Parathyroid adenoma (tissue), 2 donors: ENCODE results near the gene CDH10.

Source experiments
- H2AFZ ChIP-seq: fragments of 300-600 bp; sonication (generic); one replicate; pipeline ENCODE4 v1.7.0; 2017; ENCODE audit warnings: antibody characterized with exemption, mild to moderate bottlenecking
- H3K27ac ChIP-seq: fragments of 300-600 bp; sonication (generic); one replicate; pipeline ENCODE4 v1.7.0; 2017
- H3K27me3 ChIP-seq: fragments of 300-600 bp; sonication (generic); one replicate; pipeline ENCODE4 v1.7.0; 2017; ENCODE audit warnings: low read length; ENCODE audit not compliant: control insufficient read depth, insufficient read depth
- H3K36me3 ChIP-seq: fragments of 300-600 bp; sonication (generic); one replicate; pipeline ENCODE4 v1.7.0; 2017; ENCODE audit warnings: low read length; ENCODE audit not compliant: control insufficient read depth, insufficient read depth
- H3K4me1 ChIP-seq: fragments of 300-600 bp; sonication (generic); one replicate; pipeline ENCODE4 v1.7.0; 2017; ENCODE audit warnings: control low read depth
- H3K4me2 ChIP-seq: fragments of 300-600 bp; sonication (generic); one replicate; pipeline ENCODE4 v1.7.0; 2017; ENCODE audit warnings: low read length
- H3K4me3 ChIP-seq: fragments of 300-600 bp; sonication (generic); one replicate; pipeline ENCODE4 v1.7.0; 2017; ENCODE audit warnings: low read depth, low read length
- H3K79me2 ChIP-seq: fragments of 300-600 bp; sonication (generic); one replicate; pipeline ENCODE4 v1.7.0; 2017; ENCODE audit warnings: control low read depth
- H3K9ac ChIP-seq: fragments of 300-600 bp; sonication (generic); one replicate; pipeline ENCODE4 v1.7.0; 2017; ENCODE audit warnings: mild to moderate bottlenecking
- H3K9me3 ChIP-seq: fragments of 300-600 bp; sonication (generic); one replicate; pipeline ENCODE4 v1.7.0; 2017; ENCODE audit warnings: low read length; ENCODE audit not compliant: control insufficient read depth
- TF ChIP-seq, protein P1 (sequence below): fragments of 300-600 bp; sonication (generic); IDR thresholded peaks from one replicate; pipeline ENCODE4 v1.7.0; 2017; ENCODE audit warnings: antibody characterized with exemption, mild to moderate bottlenecking
- donor health status: primary hyperparathyroidism.

Gene CDH10

DNA sequence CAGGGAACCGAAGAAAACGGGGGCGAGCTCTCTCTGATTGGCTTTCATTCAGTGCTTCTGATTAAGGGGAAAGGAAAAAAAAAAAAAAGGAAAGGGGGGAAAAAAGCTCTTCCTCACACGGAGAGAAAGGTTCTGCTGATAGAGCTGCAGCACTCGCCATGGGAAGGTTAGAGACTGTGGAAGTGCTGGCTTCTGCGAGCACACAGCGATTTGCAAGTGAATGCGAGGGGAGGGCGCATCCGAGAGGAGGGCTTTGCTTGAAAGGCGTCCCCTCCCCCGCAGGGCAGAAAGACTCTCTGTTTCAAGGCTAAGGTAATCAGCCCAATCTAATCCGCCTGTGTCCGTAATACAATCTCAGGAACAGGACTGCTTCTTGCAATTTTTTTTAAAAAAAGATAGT is at the start of gene CDH10:
TSS of gene CDH10 (minus strand) at position 218 of the 400 bp plus-strand sequence. CDS start 51,488 bp downstream, outside the sequence.
- Histone ChIP-seq H2AFZ (peak within 1 kb of the TSS; percentile 16), H3K79me2 (no peaks in the 10 kb centered on the region), H3K4me2 (peak within 1 kb of the TSS; percentile 62), H3K4me3 (peak within 1 kb of the TSS; percentile 25), H3K27ac (no peak within 1 kb of the TSS), H3K9ac (no peak within 1 kb of the TSS), H3K36me3 (no peaks in the 10 kb centered on the region), H3K27me3 (no peaks in the 10 kb centered on the region), H3K9me3 (no peaks in the 10 kb centered on the region), H3K4me1 (no peaks in the 10 kb centered on the region)
- TF ChIP-seq, protein P1, sequence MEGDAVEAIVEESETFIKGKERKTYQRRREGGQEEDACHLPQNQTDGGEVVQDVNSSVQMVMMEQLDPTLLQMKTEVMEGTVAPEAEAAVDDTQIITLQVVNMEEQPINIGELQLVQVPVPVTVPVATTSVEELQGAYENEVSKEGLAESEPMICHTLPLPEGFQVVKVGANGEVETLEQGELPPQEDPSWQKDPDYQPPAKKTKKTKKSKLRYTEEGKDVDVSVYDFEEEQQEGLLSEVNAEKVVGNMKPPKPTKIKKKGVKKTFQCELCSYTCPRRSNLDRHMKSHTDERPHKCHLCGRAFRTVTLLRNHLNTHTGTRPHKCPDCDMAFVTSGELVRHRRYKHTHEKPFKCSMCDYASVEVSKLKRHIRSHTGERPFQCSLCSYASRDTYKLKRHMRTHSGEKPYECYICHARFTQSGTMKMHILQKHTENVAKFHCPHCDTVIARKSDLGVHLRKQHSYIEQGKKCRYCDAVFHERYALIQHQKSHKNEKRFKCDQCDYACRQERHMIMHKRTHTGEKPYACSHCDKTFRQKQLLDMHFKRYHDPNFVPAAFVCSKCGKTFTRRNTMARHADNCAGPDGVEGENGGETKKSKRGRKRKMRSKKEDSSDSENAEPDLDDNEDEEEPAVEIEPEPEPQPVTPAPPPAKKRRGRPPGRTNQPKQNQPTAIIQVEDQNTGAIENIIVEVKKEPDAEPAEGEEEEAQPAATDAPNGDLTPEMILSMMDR: no peak

DNA sequence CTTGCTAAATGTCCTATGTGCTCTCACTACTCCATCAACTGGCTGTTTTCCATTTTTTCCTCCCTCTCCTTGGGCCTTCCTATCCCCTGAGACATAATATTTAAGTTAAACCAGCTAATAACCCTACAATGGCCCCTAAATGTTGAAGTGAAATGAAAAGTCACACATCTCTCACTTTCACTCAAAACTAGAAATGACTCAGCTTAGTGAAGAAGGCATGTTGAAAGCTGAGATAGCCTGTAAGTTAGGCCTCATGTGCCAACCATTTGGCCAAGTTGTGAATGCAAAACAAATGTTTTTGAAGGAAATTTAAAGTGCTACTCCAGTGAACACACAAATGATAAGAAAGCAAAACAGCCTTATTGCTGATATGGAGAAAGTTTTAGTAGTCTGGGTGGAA is 48.8 kb upstream of the CDH10 start:
- TF ChIP-seq, protein P1: no peak
- no peaks in the 10 kb centered on the region for H3K27me3 ChIP-seq
- H3K4me2 ChIP-seq: no peak overlapping the region
- H3K36me3 ChIP-seq: no peaks in the 10 kb centered on the region
- H3K4me3 ChIP-seq: no peak overlapping the region
- no peaks in the 10 kb centered on the region for H3K79me2 ChIP-seq
- no peaks in the 10 kb centered on the region for H3K4me1 ChIP-seq
- H2AFZ ChIP-seq: no peak overlapping the region
- H3K9ac ChIP-seq: no peak overlapping the region
- no peak overlapping the region for H3K27ac ChIP-seq
- H3K9me3 ChIP-seq: no peaks in the 10 kb centered on the region

DNA sequence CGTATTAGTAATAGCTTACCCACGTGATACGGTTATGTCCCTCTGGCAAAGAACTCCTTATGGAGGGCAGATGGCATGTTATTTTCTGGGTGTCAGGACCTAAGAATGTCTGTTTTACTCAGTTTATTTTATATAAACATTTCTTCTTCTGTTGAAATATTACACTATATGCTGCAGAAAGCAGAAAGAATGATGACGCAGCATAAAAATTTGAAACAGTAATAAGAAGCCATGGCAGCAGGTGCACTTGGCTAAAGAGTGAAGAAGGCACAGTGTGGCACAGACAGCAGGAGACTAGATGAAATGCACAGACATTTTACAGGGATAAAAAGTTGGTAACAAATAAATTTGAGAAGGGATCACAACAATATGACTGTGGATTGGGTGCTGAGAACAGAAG is 46.3 kb upstream of the CDH10 start:
- Histone ChIP-seq H3K4me2 (no peak overlapping the region), H3K9ac (no peak overlapping the region), H3K4me1 (no peaks in the 10 kb centered on the region), H3K27ac (no peak overlapping the region), H3K4me3 (no peak overlapping the region), H3K36me3 (no peaks in the 10 kb centered on the region), H3K9me3 (no peaks in the 10 kb centered on the region), H2AFZ (no peak overlapping the region), H3K79me2 (no peaks in the 10 kb centered on the region), H3K27me3 (no peaks in the 10 kb centered on the region)
- TF ChIP-seq, protein P1: no peak

DNA sequence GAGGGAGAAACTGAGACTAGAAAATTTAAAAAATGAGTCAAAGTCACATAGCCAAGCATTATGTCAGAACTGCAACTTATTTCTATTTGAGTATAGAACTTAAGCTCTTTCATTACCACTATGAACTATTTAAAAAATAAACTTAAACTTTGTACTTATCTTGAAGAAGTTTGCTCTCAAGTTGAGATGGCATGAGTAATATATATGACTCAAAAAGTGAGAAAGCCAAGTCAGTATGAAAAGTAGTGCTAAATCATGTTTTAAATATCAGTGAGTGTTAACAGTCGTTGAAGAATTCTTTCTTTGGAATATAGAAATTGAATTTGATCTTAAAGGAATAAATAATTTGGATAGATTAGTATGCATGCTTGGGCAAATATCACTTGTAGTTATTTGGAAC is 36.3 kb upstream of the CDH10 start:
- H3K27ac ChIP-seq: no peak overlapping the region
- no peaks in the 10 kb centered on the region for H3K9me3 ChIP-seq
- H2AFZ ChIP-seq: no peak overlapping the region
- H3K4me3 ChIP-seq: no peak overlapping the region
- H3K4me2 ChIP-seq: no peak overlapping the region
- H3K9ac ChIP-seq: no peak overlapping the region
- no peaks in the 10 kb centered on the region for H3K27me3 ChIP-seq
- TF ChIP-seq, protein P1: no peak
- no peaks in the 10 kb centered on the region for H3K79me2 ChIP-seq
- H3K36me3 ChIP-seq: no peaks in the 10 kb centered on the region
- H3K4me1 ChIP-seq: no peaks in the 10 kb centered on the region

DNA sequence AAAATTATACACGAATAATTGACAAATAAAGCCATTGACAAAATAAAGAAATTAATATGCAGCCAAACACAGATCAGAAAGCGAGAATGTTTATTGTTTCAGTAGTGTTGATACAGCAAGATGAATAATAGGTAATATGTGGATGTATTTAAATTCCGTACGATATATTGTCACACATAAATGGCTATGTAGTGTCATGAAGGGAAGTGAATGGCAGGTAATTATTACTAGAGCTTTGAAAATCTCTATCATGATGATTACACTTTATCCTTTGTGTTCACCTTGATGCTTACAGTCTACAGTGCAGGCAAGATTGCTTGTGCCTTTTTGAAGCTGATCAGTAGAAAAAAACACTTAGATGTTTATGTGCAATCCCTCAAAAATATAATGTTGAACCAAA is 23.3 kb upstream of the CDH10 start:
- no peaks in the 10 kb centered on the region for H3K9me3 ChIP-seq
- no peak overlapping the region for H3K9ac ChIP-seq
- no peaks in the 10 kb centered on the region for H3K4me1 ChIP-seq
- no peak overlapping the region for H3K4me3 ChIP-seq
- no peaks in the 10 kb centered on the region for H3K27me3 ChIP-seq
- no peak overlapping the region for H3K27ac ChIP-seq
- H2AFZ ChIP-seq: no peak overlapping the region
- no peaks in the 10 kb centered on the region for H3K79me2 ChIP-seq
- no peaks in the 10 kb centered on the region for H3K36me3 ChIP-seq
- TF ChIP-seq, protein P1: no peak
- H3K4me2 ChIP-seq: no peak overlapping the region
